Cardiac fibroblast (primary cell): Measurements from ENCODE around the gene PRKAG3.

Experiments
- DNase-seq, 2 donors: peaks; one replicate each; pipeline versions ENCODE4 v3.0.0 to v3.0.0-alpha.2; 2010; ENCODE audit warnings: low read depth in 2 of 2
- H3K4me3 ChIP-seq, 2 donors: replicated peaks in 1 of 2; 1 replicate in 1 of 2; 2 replicates in 1 of 2; pipeline ENCODE4 v1.5.1; 2011; ENCODE audit warnings: low read depth in 2 of 2, low read length in 2 of 2, mild to moderate bottlenecking in 2 of 2, moderate library complexity in 1 of 2
- TF ChIP-seq, protein P1 (sequence below): IDR thresholded peaks from one replicate; pipeline ENCODE4 v1.5.1; 2011; ENCODE audit warnings: low read depth, mild to moderate bottlenecking, low read length, inconsistent platforms

Gene PRKAG3

DNA sequence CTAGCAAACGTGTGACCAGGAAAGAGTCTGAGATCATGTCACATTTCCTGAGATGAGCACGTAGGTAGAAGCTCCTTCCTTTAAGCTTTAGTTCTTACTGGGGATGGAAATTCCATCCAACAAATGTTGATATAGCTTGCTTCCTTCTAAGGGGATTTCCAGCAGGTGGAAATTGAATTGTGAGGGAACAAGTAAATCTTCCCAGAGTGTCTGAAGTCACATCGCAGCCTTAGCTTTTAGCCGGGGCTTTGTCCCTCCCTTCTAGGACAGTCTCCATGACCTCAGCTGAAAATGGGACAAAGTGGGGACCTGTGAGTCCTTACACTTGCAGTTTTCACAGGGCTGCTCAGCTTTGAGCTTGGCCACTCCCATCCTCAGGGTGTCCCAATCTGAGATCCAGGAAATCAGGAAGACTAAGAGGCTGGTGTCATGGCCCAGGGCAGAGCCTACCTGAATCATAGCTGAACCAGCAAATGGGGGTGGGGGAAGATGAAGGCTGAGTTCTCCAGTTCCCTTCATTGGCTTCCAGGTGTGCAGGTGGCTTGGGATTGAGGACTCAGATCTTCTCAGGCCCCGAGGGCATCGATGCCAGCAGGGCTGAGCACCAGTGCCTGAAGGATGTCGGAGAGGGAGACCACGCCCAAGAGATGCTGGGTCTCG is 8.3 kb downstream of the PRKAG3 start:
- TF ChIP-seq, protein P1, sequence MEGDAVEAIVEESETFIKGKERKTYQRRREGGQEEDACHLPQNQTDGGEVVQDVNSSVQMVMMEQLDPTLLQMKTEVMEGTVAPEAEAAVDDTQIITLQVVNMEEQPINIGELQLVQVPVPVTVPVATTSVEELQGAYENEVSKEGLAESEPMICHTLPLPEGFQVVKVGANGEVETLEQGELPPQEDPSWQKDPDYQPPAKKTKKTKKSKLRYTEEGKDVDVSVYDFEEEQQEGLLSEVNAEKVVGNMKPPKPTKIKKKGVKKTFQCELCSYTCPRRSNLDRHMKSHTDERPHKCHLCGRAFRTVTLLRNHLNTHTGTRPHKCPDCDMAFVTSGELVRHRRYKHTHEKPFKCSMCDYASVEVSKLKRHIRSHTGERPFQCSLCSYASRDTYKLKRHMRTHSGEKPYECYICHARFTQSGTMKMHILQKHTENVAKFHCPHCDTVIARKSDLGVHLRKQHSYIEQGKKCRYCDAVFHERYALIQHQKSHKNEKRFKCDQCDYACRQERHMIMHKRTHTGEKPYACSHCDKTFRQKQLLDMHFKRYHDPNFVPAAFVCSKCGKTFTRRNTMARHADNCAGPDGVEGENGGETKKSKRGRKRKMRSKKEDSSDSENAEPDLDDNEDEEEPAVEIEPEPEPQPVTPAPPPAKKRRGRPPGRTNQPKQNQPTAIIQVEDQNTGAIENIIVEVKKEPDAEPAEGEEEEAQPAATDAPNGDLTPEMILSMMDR: no peak

DNA sequence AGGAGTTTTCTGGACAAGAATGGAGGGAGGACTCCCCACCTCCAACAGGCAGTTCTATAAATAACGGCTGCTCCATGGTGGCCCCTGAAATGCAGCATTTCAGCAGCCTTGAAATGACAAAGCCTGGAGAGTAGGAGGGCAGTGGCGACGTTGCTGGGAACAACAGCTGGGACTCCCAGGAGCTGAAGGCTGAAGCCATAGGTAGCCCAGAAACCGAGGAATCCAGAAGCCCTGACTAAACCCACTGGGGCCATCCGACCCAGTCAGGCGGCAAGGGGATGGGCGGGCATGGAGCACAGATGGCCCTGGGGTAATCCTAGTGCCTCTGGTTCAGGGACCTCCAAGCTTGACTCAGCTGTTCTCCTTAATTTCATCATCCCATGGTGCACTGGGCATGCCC is 9.0 kb downstream of the PRKAG3 start:
- no peak for DNase-seq
- no peak overlapping the region for H3K4me3 ChIP-seq
- TF ChIP-seq, protein P1: no peak

More for the DNA sequence above, 8.3 kb downstream of the PRKAG3 start:
- H3K4me3 ChIP-seq: no peak overlapping the region
- no peak for DNase-seq

DNA sequence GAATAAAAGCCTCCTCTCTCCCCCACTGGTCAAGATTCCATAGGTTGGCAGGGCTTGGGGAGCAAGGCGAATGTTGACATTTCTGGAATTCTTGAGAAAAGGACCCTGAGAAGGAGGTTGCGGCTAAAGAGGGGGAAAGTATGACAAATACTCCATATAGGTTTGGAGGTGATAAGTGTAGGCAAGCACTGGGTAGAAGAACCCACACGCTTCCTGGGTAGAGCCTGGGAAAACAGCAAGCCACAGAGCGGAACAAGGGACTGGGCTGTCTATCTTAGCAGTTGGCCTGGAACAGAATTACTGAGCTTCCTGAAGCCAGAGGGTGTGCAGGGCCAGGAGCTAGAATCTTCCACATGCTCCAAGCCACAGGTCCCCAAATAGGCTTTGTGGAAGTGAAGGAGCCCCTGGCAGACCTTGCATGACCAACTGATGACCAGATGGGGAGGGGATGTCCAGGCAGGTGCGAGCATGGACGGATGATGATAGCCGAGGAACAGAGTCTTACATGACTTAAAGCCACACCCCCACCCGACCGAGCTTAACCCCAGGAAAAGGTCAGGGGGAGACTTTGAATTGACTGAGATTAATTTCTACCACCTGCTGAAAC is 9.9 kb downstream of the PRKAG3 start:
- H3K4me3 ChIP-seq: no peak overlapping the region
- TF ChIP-seq, protein P1: no peak
- DNase-seq: no peak

DNA sequence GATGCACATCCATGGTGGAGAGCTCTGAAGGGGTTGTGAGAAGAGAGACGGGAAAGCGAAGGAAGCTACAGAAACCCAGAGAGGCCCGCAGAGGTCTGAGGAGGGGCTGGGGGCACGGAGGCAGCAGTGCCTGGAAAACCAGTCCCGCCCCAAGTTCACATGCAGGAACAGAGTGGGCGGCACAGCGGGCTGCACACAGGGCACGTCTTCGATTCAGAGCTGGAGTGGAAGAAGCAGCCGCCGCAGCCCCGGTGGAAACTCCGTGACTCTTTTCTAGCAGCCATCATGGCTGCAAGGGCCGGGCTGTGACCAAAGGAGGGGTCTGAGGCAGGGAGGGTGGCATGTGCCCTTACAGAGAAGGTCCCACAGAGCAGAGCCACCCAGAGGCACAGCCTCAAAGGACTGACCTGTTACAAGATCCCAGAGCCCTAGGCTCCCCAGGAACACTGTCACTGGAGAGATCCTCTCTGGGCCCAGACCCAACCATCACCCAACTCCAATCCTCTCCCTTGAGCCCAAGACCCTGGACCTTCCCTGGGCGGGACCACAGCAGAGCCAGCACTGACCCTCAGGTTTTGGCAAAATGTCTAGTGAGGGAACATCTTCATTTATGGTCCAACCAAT is 10.7 kb downstream of the PRKAG3 start:
- DNase-seq: no peak
- H3K4me3 ChIP-seq: no peak overlapping the region
- TF ChIP-seq, protein P1: no peak

DNA sequence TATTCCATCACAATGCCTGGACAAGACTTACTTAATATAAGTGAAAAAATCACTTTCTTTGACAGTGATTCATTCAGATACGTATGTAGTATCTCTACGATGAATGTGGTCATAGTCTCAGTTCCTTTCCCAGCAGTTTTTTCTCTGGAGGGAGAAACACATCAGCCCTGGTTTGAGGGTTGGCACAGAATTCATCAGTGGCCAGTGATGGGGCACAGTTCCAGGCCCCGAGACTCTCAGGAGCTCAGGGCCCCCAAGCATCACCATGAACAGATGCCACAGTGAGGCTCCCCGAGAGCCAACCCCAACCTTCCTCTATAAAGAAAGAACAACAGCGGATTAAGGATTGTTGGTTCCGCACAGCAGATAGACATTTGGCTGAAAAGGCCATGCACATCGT is 12.5 kb downstream of the PRKAG3 start:
- no peak for DNase-seq
- H3K4me3 ChIP-seq: no peak overlapping the region
- TF ChIP-seq, protein P1: no peak

DNA sequence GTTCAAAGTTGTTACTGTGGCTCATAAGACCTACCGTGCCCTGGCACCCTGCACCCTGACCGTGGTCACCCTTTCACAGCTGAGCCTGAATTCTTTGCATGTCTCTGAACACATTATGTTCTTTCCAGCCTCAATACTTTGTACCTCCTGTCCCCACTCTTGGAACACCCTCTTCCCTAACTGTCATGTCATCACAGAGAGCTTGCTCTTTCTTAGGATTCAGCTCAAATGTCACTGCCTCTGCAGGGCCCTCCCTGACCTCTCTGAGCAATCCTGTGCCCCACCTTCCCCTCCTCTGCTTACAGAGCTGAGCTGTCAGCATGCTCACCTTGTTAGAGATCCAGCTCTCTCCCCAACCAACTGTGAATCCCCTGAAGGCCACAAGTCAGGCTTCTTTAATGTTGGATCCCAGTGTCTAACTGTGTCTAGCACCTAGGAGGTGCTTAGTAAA is 15.0 kb downstream of the PRKAG3 start:
- H3K4me3 ChIP-seq: no peak overlapping the region
- TF ChIP-seq, protein P1: no peak
- no peak for DNase-seq
